ENCODE results near the gene AKAP13. TPM values are rescaled to one million over a fixed set of nuclear protein-coding genes. Genes with fewer than 3 reads are reported as not detected.
"Not testable (repeated sequence)": the region's sequence is repeated elsewhere in the genome, so short reads cannot be mapped to it uniquely, and the experiment has no call there.

AKAP13 gene
- total and polyA plus RNA-seq, 2 of the 13 experiments (the other 11 are each of a cell fraction or from before 2014, with no cell fraction given): 6.7 to 27.1 TPM

- TF ChIP-seq JUN (CRISPR knock-in tag; IDR thresholded peaks at IDR 0.05): peak; percentile 95
- 0 out of 2 replicates have a peak, but pooled peaks have one; percentile 25 for TF ChIP-seq MEF2D (CRISPR knock-in tag; IDR thresholded peaks at IDR 0.05)
- peak; percentile 90 for TF ChIP-seq CEBPG (CRISPR knock-in tag; IDR thresholded peaks at IDR 0.05)
- peak; percentile 53; the same call in 1 of the 2 replicates for TF ChIP-seq BCL6 (CRISPR knock-in tag; IDR thresholded peaks at IDR 0.05)
- TF ChIP-seq GATAD1 (CRISPR knock-in tag; IDR thresholded peaks at IDR 0.05): peak; percentile 39; the same call in 1 of the 2 replicates
- TF ChIP-seq FOXK1 (CRISPR knock-in tag; IDR thresholded peaks at IDR 0.05; ENCODE audit: borderline replicate concordance, low read depth): peak; percentile 81; the same call in 1 of the 2 replicates
- TF ChIP-seq GABPB1 (CRISPR knock-in tag; IDR thresholded peaks at IDR 0.05): peak; percentile 34; the same call in 1 of the 2 replicates
- TF ChIP-seq NONO, ATF7 (IDR thresholded peaks at IDR 0.05): not testable (repeated sequence)
- peak; percentile 65; the same call in 1 of the 2 replicates for TF ChIP-seq NONO (CRISPR knock-in tag; conservative IDR thresholded peaks at IDR 0.05)
- TF ChIP-seq ZNF121 (CRISPR knock-in tag; IDR thresholded peaks at IDR 0.05): 0 out of 2 replicates have a peak, but pooled peaks have one; percentile 47
- TF ChIP-seq ZNF292 (CRISPR knock-in tag; IDR thresholded peaks at IDR 0.05; ENCODE audit: borderline replicate concordance, low read depth): peak; percentile 73; the same call in 1 of the 2 replicates
- peak; percentile 62; the same call in 1 of the 2 replicates for TF ChIP-seq ZNF644 (CRISPR knock-in tag; IDR thresholded peaks at IDR 0.05; ENCODE audit: low read depth)
- peak; percentile 67 for TF ChIP-seq HIC2 (CRISPR knock-in tag; IDR thresholded peaks at IDR 0.05; ENCODE audit: low read depth)
- TF ChIP-seq HNF4A (CRISPR knock-in tag; IDR thresholded peaks at IDR 0.05): peak; percentile 85
- TF ChIP-seq RXRB (CRISPR knock-in tag; IDR thresholded peaks at IDR 0.05; ENCODE audit: borderline replicate concordance): peak; percentile 68
- peak; percentile 80; the same call in 1 of the 2 replicates for TF ChIP-seq ZNF710 (CRISPR knock-in tag; IDR thresholded peaks at IDR 0.05; ENCODE audit: borderline replicate concordance)
- peak; percentile 84 for TF ChIP-seq GATAD2A (CRISPR knock-in tag; IDR thresholded peaks at IDR 0.05)
- TF ChIP-seq FOSL1 (CRISPR knock-in tag; IDR thresholded peaks at IDR 0.05; ENCODE audit: borderline replicate concordance): peak; percentile 48; the same call in 1 of the 2 replicates
- TF ChIP-seq ESRRA (CRISPR knock-in tag; IDR thresholded peaks at IDR 0.05; ENCODE audit: low read depth): peak; percentile 83
- TF ChIP-seq ZNF12 (CRISPR knock-in tag; IDR thresholded peaks at IDR 0.05): 0 out of 2 replicates have a peak, but pooled peaks have one; percentile 15
- TF ChIP-seq RARA (CRISPR knock-in tag; IDR thresholded peaks at IDR 0.05): peak; percentile 90
- TF ChIP-seq ZNF574 (CRISPR knock-in tag; IDR thresholded peaks at IDR 0.05): peak; percentile 41; the same call in 1 of the 2 replicates
- peak; percentile 87; the same call in 1 of the 2 replicates for TF ChIP-seq ATF7 (CRISPR knock-in tag; IDR thresholded peaks at IDR 0.05)
- 0 out of 2 replicates have a peak, but pooled peaks have one; percentile 71 for TF ChIP-seq TRIM24 (CRISPR knock-in tag; IDR thresholded peaks at IDR 0.05)
- TF ChIP-seq TCF7 (IDR thresholded peaks at IDR 0.05; ENCODE audit: low read depth): peak; percentile 21; the same call in 1 of the 2 replicates
- peak; percentile 59; the same call in 1 of the 2 replicates for TF ChIP-seq HDAC1 (CRISPR knock-in tag; IDR thresholded peaks at IDR 0.05)
Measured at GRCh38 chr15:85349062-85349461, 31.3 kb upstream of the AKAP13 start (continued).
